HL-60/S4 treated with retinoic acid at 250 ng/mL for 4 days and 3 days (cell line): ENCODE data around the gene ETHE1.
"Not testable (repeated sequence)": the region's sequence is repeated elsewhere in the genome, so short reads cannot be mapped to it uniquely, and the experiment has no call there.

Experiments used
- in situ Hi-C: fragments of 300-500 bp; cut with MboI; formaldehyde crosslinking; loops from 2 replicates; pipeline ENCODE4 v1.7.0; 2022; ENCODE audit warnings: low sequenced_read_pairs

Gene ETHE1

DNA sequence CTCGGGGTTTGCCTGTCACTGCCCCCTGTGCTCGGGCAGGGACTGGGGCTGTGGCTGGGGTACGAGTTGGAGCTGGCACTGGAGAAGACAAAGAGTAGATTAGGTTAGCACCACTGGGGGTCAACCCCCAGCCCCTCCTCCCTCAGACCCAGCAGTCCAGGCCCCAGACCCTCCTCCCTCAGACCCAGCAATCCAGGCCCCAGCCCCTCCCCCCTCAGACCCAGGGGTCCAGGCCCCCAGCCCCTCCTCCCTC lies 25.1 kb upstream of the ETHE1 start:
- in situ Hi-C loops: no loop called here

DNA sequence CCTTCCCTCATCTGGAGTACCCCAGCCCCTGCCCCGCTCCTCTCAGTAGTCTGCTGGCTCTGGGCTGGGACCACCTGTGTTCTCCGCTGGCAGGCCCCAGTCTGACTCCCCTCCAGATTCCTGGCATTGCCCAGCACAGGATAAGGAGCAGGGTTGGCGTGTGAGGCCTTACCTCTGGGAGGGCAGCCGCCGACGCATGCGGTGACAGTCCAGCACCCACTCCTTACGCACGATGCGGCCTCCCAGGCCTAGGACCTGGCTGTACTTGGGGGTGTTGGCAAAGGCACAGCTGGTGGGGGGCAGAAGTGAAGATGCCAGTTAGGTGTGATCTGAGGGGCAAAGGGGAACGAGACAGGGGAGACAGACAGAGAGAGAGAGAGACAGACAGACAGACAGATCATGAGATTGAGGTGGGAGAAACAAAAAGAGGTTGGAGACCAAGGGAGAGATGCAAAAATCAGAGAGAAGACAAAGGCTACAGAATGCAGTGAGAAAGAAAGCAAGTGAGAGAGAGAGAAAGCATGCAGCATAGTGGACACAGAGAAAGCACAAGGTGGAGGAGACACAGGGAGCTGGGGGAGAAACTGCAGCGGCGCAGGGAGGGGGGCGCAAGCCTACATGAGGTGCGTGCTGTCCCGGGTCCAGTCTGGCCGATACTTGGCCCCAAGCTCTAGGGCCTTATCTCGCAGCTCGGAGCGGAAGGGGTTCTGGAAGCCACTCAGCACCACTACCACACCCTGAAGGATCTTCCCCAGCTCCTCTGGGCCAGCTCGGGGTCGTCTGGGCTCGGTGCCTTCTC lies 24.6 kb upstream of the ETHE1 start:
- in situ Hi-C loops: no loop called here

DNA sequence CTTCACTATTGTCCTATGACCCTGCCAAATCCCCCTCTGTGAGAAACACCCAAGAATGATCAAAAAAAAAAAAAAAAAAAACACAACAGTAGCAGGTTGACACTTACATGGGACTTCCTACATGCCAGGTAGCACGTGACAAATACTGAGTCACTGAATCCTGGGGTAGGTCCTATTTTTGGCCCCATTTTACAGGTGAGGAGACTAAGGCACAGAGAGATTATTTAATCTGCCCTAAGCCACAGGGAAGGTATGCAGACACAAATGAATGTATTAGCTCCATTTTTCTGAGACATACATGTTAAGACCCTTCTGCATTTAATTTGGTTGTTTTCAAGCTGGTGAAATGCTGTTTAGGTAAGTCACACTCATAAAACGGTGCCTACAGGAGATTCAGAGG lies 21.7 kb upstream of the ETHE1 start:
- in situ Hi-C loops: no loop called here

DNA sequence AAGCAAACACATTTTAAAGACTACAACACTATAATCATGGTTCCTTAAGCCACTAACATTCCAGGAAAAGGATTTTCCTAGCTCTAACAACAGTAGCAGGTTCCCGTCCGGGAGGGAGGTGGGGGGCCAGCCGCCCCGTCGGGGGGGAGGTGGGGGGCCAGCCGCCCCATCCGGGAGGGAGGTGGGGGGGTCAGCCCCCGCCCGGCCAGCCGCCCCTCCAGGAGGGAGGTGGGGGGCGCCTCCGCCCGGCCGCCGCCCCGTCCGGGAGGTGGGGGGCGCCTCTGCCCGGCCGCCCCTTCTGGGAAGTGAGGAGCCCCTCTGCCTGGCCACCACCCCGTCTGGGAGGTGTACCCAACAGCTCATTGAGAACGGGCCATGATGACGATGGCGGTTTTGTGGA lies 20.9 kb upstream of the ETHE1 start:
- in situ Hi-C loops: not testable (repeated sequence)

DNA sequence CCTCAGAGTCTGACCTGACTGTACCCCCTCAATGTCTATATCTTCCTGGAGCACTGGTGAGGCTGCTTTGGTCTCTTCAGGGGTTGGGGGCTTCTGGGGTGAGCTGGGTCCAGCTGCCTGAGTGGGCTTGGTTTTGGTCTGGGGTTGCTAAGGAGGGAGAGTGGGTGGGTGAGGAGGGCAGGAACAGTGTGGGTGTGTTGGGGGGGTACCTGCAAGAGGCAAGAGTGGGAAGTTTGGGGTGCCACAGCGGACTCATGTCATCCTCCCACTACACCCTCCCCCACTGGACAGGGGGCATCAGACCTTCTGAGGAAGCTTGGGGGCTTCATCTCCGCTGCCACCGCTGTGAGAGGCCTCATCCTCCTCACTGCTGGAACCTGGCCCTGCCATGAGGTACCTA lies 19.6 kb upstream of the ETHE1 start:
- in situ Hi-C loops: no loop called here

DNA sequence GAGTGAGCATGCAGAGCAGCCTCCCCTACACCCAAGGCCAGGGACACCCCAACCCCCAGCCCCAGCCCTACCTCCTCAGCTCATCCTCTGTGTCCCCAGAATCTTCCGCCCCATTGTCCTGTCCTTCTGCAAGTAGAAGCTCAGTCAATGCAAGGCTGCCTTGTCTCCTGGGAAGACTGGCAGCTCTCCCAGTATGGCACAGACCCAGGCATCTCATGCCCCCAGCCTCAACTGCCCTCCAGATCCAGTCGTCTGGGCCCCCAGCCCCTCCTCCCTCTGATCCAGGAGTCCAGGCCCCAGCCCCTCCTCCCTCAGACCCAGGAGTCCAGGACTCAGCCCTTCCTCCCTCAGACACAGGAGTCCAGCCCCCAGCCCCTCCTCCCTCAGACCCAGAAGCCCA lies 19.0 kb upstream of the ETHE1 start:
- in situ Hi-C loops: no loop called here

DNA sequence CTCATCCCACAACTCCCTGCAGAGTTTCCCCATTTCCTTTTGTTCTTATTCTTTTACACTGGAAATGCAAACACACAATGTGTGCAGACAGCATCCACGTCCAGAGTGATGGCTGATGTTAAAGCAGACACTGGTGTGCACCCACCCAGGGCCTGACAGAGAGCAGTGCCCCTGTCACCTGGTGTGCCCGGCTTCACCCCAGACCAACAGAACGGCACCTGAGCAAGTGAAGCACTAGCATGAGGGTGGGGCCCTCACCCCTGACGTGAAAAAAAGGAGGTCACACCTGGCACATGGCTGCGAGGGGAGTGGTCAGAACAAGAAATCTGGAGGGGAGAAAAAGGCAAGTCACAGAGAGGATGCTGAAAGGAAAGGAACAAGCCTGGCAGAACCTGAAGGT lies 18.3 kb upstream of the ETHE1 start:
- in situ Hi-C loops: no loop called here

DNA sequence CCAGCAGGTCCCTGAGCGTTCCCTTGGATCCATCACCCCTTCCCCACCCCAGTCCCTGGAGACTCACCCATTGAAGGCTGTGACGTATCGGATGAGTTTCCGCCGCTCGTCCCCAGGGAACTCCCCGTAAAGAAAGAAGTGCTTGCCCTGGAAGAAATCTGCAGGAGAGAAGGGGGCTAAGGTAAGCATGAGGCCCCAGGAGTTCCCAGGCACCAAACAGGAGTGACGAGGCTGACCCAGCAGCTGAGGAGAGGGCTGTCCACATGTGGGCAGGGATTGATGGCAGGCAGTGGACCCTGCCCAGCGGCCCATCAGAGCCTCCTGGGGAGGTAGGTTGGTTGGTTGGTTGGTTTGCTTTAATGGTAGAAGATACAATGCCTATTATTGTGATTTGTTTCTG lies 17.1 kb upstream of the ETHE1 start:
- in situ Hi-C loops: no loop called here

DNA sequence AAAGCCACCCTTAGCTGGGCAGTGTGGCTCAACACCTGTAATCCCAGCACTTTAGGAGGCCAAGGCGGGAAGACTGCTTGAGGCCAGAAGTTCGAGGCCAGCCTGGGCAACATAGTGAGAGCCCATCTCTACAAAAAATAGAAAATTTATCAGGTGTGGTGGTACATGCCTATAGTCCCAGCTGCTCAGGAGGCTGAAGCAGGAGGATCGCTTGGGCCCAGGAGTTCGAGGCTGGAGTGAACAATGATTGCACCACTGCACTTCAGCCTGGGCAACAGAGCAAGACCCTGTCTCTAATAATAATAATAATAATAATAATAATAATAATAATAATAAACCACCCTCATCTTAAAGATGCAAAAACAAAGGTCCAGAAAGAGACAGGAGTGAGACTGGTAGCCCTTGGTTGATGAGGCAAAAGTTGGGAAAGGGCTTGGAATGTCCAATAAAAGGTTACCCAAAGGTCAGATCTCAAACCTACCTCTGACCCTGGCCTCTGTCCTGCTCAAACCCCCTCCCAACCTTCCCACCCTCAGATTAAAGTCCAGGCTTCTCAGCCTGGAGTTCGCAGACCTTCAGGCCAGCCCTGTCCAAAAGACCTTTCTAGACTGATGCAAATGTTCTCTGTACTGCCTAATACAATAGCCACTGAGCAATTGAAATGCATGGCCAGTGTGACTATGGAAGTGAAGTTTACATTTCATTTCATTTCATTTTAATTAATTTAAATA lies 15.1 kb upstream of the ETHE1 start:
- in situ Hi-C loops: no loop called here

DNA sequence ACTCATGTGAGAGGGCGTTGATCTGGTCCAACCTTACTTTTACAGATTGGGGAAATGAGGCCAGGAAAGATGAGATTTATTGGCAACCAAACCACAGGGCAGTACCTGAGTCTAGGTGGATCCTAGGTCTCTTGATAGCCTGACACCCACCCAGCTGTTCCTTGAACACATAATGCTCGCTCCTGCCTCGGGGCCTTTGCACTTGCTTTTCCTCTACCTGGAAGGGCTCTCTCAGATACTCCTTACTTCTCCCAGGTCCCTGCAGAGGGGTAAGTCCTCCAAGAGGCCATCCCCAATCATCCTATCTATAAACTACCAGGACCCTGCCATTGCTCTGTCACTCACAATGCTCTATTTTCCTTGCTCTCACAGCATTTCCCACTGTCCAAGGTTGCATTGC lies 13.4 kb upstream of the ETHE1 start:
- in situ Hi-C loops: no loop called here

DNA sequence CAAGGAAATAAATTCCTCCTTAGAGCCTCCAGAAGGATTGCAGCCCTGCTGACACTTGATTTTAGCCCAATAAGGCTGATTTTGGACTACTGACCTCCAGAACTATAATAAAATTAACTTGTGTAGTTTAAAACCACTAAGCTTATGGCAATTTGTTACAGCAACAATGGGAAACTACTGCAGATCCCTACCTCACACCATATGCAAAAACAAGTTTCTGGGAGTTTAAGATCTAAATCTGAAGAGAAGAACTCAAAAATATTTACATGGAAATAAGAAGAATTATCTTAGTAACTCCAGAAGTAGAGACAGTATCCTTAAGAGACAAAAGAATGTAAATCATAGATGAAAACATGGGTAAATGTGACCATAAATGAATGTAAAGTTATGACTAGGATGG lies 11.9 kb upstream of the ETHE1 start:
- in situ Hi-C loops: no loop called here

DNA sequence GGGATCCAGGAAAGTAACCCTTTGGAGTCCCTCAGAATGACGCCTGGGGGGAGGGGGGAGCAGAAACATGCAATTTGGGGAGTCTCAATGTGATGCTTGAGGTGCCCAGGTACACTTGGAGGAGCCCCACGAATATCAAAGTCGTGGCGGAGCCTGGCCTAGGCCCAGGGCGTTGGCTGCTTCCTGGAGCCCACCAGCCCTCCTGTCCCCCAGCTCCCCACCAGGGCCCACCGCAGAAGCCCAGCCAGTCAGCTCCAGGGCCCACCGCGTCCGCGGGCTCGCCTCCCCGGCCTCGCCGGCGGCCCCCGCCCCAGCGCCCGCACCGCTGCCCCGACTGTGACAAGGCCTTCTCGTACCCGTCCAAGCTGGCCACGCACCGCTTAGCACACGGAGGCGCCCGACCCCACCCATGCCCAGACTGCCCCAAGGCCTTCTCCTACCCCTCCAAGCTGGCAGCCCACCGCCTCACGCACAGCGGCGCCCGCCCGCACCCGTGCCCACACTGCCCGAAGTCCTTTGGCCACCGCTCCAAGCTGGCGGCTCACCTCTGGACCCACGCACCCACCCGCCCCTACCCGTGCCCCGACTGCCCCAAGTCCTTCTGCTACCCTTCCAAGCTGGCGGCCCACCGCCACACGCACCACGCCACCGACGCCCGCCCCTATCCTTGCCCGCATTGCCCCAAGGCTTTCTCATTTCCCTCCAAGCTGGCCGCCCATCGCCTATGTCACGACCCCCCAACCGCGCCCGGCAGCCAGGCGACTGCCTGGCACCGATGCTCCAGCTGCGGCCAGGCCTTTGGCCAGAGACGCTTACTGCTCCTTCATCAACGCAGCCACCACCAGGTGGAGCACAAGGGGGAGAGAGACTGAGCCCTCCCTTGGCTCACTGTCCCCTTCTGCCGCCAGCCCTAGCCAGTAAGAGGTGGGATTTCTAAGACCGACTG lies 8.1 kb upstream of the ETHE1 start:
- in situ Hi-C loops: no loop called here

DNA sequence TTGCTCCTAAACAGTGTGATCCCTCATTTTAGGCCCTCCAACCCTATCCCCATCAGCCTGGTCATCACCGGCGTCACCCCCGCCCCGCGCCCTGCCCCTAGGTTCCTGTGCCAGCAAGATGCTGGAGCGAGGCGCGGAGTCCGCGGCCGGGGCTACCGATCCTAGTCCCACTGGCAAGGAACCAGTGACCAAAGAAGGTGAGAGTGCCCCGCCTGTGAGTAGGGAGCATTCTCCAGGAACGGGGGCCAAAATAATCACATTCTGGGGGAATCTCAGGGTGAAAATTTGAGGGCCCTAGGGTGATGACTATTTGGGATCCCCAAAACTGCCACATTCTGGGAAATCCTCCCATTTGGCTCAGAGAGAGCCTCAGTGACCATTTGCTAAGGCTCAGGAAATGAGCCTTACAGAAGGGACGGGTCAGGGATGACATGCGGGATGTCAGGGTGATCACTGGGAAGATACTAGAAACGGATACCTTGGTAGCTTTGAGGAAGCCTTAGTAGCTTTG lies 7.4 kb upstream of the ETHE1 start:
- in situ Hi-C loops: no loop called here

DNA sequence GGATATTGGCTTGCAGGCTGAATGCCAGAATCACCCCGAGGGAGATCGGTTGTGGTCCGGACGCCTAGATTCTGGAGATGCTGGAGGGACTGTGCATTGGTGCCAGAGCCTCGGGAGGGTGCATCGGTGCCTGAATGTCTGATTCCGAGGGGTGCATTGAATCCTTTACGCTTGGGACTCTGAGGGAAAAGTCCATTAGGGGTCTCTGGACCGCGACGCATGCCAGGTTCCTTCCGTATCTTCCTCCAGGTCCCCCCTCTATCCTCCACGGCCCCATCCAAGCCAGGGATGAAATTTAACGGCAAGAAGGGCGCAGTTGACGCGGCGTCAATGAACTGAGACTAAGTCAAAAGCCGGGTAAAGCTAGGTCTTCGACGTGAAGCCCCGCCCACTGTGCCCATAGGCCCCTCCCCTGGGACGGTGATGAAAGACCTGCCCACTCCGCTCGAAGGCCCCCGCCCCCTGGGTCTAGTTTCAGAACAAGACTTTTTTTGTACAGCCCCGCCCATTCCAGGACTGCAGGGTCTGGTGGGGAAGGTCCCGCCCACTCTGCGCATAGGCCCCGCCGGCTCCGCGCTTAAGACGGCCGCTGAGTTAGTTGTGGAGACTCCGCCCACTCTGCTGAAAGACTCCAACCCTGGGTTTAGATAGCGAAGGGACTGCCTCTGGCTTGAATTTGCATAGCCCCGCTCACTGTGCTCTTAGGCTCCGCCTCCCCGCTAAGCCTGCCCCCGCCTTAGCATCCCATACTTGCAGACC lies 6.7 kb upstream of the ETHE1 start:
- in situ Hi-C loops: no loop called here

DNA sequence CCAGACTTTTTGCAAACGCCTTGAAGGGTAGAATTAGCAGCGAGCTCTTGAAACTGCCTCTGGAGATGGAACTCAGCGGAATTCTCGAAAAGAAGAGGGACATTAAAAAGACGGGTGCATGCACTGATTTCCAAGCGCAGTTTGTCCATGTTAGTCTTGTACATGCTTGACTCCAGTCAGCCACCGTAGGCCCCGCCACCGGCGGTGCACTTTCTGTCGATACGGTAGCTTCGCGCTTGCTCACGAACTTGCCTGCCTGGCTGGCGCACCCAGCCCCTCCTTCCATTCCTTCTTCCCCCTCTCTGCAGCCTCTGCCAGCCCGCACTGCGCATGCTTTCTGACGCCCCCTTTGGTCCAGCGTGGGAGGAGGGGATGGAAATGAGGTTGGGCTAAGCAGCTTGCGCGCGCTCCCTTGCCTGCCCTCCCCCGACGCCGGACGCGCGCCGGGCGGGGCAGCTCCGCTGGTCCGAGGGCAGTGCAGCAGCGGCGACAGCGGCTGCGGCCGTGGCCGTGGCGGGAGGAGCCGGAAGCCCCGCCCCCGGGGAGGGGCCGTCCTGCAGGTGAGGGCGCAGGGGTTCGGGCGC lies 6.1 kb upstream of the ETHE1 start, which contains the start of gene ZNF575:
TSS of gene ZNF575 (plus strand) at position 227 of the 584 bp plus-strand sequence. CDS start 1,235 bp downstream, outside the sequence.
- in situ Hi-C loops: no loop called here

DNA sequence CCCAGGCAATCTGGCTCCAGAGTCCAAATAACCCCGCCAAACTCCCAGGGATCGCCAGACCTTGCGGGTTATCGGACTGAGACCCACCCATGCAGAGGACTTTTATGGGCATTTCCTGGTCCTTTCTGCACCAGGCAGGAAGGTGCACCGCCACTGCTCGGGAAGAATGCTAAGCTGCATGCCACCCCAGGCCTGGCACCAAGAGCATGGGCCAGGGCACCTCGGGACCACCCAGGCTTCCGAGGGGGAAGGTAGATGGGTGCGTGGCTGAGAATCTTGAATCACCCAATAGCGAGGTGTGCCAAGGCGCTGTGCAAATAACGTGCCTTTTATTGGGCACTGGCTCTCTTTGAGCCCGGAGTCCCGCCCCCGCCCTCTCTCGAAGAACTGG lies 5.6 kb upstream of the ETHE1 start:
- in situ Hi-C loops: no loop called here

DNA sequence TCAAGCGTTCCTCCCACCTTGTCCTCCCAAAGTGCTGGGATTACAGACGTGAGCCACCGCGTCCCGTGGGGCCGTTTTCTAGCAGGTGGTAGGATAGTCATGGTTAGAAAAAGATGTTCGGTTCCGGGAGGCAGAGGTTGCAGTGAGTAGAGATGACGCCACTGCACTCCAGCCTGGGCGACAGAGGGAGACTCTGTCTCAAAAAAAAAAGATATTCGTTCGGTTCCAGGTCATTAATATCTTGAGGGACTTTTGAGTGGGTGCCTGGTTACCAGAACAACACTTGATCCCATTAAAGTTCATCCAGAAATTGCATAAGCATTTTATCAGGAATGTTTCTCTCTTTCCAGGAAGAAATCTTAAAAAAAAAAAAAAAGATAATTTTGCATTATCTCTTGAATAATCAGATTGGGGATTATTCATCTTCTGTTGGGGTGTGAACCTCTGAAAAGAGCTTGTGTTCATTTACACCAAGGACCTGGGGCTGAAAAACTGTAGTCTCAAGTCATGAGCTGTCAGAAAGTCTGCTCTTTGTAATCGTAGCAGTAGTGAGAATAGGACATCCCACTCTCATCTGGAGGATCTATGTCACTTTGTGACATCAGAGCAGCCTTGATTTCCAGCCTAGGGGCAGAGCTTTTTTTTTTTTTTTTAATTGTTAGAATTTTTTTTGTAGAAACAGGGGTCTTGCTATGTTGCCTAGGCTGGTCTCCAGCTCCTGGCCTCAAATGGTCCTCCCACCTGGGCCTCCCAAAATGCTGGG lies 1.0 kb upstream of the ETHE1 start:
- in situ Hi-C loops: no loop called here

DNA sequence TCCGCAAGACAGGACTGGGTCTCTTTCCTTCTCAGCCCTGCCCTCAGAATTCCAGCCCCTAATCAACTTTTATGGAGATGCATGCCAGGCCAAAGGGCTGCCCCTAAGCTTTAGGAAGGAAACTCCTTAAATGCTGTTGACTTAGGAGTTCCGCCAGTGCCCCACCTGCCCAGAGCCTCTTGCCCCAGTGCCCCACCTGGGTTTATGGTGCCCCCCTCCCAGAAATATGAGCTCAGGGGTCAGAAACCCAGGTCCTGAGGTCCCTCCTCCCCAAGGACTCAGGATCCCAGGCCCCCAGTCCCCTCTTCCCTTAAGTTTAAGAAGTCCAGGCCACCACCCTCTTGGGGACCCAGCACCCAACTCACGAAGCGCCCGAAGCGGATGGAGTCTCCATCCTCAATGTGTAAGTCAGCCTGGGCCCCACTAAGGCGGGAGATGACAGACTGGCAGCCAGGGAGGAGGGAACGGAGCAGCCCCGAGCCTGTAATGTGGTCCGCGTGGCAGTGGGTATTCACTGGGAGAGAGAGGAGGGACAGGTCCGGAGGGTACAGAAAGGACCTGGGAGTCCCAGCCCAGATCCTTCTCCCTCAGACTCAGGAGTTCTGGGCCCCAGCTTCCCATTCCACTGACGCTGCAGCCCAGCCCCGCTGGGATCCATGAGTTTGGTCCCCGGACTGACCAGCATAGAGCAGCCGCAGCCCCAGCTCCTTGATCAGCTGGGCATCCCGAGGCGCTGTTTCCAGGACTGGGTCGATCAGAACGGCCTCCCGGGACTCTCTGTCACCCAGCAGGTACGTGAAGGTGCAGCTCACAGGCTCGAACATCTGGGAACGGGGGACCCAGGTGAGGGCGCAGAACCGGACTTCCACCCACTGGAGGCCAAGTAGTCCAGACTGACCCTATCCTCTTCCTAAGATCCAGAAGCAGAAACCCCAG lies 897 bp downstream of the ETHE1 start:
- in situ Hi-C loops: no loop called here
